ENCODE measurements around the gene GRIA2.

The GRIA2 gene

DNA sequence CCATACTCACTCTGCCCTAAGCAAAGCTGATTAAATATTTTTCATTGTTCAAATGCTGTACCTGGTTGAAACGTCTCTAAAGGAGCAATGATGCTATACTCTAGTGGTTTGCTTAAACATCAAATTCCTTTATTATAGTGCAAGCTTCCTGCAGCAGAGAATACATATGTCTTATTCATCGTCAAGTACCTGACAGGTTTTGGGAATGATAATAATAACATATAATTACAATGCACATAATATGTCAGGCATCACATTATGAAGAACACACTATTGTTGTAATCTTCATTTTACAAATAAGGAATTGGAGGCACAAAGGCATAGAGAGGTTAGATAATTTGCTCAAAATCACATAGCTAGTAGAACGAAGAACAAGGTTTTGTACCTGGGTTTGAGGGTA is 151.6 kb downstream of the GRIA2 start:
- DNase-seq (ENCODE audit: low read depth in 2 of 2), result no peak

DNA sequence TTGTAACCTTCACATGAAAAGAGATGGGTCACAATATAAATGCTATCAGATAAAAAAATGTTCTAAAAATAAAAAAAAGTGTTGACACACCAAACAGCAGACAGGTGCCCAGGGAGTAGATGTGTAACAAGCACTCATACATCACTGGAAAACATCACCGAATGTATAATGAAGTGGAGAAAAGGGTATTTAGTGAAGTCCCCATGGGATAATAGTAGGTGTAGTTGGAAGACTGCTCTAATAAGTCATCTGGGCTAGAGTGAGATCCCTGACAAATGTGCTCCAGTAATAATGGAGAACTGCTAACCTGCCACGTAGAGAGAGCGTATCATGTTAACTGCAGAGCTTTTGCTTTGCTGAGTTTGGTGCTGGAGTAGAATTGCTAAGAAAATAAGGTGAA is 152.0 kb downstream of the GRIA2 start:
- no peak for DNase-seq (ENCODE audit: low read depth in 2 of 2)

DNA sequence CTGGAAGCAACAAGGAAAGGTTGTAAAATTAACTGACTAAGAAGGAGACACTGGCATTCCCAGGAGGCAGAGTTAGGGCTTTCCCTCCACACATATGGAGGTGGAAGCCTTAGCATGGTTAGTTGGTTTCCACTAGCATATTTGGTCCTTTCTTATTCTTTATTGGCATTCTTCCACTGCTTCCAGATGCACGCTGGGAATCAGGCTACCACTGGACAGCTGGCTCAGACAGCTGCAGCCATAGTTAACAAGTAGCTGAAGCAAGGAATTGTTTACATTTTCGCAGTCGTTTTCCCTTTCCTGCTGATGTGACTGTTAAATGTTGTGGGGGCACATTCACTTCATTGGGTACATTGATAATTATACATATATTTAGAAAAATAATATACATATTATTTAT is 169.2 kb downstream of the GRIA2 start:
- no peak for DNase-seq (ENCODE audit: low read depth in 2 of 2)

DNA sequence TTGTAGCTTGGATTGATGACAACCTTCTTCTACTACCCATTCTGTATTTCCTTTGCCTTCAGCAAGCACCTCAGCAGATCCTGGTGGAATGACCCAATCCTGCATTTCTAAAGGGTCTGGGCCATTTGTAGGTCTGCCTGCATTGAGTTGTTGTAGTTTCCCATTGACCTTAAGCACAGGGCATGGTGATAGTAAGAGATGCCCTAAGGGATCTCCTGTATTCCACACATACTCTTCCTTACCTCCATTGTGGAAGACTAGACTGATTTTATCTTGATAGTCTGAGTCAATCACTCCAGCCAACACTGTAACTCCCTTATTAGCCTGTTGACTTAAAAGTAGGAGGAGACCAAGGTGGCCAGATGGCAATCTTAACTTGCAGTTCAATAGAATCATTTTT is 184.5 kb downstream of the GRIA2 start:
- DNase-seq (ENCODE audit: low read depth in 2 of 2), result no peak
